ENCODE results near the gene FBXW4.

- TF ChIP-seq CTCF (optimal IDR thresholded peaks at IDR 0.05 in 1 of 3, IDR thresholded peaks at IDR 0.05 in 1 of 3, conservative IDR thresholded peaks at IDR 0.05 in 1 of 3; ENCODE audit: extremely low read depth in 1 of 3, insufficient read depth in 2 of 3, low read length in 3 of 3) (no peak), EZH2 (IDR thresholded peaks at IDR 0.05; ENCODE audit: low read length) (no peak)
Observed at GRCh38 chr10:101630633-101630920, 64.4 kb downstream of the FBXW4 start.
